T-helper 2 cell treated with Interferon-gamma antibody and Interleukin-4, amounts not matched to agents 100 ng/mL and 5 ng/mL, for 36 hours (primary cell): ENCODE results near the gene UNC5C. TPM values are rescaled to one million over a fixed set of nuclear protein-coding genes. Genes with fewer than 3 reads are reported as not detected.

Experiments used
- intact Hi-C: fragments of 100-400 bp; cut with micrococcal nuclease; formaldehyde crosslinking; loops from one replicate; pipeline ENCODE4 v1.15.1; 2023
- total RNA-seq: library from RNA; stranded (reverse); gene quantifications from 2 replicates; pipeline ENCODE4 v1.2.3, GENCODE V29; 2022

Gene UNC5C
- total RNA-seq, 1 donor from 2014 or later = not detected

- intact Hi-C loops = no loop called here
These were observed 79.2 kb downstream of the UNC5C start for GRCh38 chr4:95469617-95470016.

- intact Hi-C loops = no loop called here
These were observed 82.0 kb downstream of the UNC5C start for GRCh38 chr4:95466791-95467190.

- intact Hi-C loops = no loop called here
These were observed 83.8 kb downstream of the UNC5C start for GRCh38 chr4:95465010-95465409.

DNA sequence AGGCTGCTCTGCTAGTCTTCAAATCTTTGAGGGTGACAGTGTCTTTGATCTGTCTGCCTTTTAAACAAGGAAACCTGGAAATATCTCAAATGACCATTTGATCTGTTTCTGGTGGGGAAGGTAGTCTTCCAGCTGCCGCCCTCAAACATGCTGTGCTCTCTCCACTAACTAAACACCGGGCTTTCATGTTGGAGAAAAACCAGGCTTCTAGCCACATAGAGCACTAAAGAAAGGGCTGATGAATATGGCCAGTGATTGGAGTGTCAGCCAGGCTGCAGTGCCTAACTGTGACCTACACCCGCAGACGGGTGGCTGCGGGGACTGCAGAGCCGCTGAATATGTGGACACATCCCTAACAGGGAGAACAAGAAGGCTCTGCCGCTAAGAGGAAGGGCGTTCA, 85.9 kb downstream of the UNC5C start:
- intact Hi-C loops = no loop called here

DNA sequence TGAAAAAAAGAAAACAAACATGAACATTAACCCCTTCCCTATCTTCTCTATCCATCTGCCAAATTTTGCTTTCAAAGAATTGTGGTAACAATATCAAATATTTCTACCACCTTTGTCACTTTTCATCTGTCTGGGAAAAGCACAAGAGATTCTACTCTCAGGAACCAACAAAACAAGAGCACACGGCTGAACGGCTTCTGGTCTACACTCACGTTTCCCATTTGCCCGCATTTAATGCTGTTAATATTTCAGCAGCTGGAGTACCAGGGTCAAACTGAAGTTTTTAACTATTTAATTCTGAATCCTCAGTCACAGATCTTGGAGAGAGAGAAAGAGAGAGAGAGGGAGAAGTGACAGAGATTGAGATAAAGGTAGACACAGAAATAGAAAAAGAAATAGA, 91.4 kb downstream of the UNC5C start:
- intact Hi-C loops = no loop called here

DNA sequence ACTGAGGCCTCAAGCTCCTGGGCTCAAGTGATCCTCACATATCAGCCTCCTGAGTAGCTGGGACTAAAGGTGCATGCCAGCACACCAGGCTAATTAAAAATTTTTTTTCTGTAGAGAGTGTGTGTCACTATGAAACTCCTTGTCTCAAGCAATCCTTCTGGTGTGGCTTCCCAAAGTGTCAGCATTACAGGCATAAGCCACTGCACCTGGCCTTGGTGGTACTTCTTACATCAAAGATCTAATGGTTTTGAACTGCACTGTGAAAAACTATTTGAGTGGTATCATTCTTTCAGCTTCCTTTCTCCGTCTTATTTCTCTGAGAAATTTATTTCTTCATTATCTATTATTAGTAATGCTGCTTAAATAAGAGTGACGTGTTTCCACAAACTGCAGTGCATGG, 98.5 kb downstream of the UNC5C start:
- intact Hi-C loops = no loop called here

GRCh38 chr4:95446173-95446572, 102.6 kb downstream of the UNC5C start:
- intact Hi-C loops = no loop called here

DNA sequence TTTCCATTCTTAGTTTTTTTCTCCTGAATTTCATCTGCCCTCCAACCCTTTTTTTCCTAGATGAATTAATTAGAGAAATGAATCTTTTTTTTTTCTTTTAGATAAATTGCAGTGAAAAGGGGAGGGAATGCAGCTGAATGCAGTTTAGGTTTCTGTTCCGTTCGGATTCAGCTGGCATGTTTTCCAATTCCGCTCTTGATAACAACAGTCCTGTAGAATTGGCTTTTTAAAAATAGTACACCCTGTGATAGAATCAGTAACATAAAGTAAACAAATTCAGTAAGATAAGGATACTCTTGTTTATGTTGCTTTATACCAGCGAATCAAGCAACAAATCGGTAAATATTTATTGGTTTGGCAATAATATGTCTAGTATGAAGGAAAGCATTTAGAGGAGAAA, 103.5 kb downstream of the UNC5C start:
- intact Hi-C loops = no loop called here

DNA sequence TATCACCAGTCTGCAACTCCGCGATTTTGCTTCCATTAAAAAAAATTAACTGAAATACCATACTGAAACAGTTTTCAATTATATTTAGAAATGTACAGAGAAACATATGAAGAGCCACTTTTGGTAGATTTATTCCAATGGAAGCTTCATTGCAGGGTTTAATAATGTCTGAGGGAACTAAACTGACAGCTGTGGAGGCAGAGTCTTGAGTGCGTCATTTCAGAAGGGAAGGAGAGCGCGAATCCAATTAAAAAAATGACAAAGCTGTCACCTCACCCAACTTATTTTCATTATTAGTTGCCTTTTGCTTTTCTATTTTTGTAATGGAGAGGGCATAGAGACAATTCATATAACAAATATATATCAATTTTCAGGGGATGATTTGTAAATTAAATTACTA, 104.0 kb downstream of the UNC5C start:
- intact Hi-C loops = no loop called here

DNA sequence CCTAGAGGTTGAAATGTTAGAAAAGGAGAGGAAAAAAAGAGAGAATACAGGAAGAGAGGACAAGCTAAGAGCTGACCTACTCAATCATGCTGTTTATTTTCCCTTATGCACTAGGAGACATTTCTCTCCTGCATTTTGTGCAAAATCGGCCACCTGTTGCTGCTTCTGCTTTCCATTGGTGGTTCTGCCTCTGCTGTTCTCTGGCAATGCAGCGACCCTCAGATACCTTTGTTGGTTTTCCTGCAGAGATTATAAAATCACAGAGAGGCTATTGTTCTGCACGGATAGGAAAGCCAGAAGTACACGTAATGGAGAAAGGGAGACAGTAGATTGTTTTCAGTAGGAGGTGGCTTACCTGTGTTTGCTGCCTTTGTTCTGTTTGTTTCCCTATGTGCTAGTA, 108.9 kb downstream of the UNC5C start:
- intact Hi-C loops = no loop called here

GRCh38 chr4:95439071-95439470, 109.7 kb downstream of the UNC5C start:
- intact Hi-C loops = no loop called here

GRCh38 chr4:95432466-95432865, 116.3 kb downstream of the UNC5C start:
- intact Hi-C loops = no loop called here

- intact Hi-C loops = no loop called here
These were observed 117.1 kb downstream of the UNC5C start for GRCh38 chr4:95431678-95432077.

DNA sequence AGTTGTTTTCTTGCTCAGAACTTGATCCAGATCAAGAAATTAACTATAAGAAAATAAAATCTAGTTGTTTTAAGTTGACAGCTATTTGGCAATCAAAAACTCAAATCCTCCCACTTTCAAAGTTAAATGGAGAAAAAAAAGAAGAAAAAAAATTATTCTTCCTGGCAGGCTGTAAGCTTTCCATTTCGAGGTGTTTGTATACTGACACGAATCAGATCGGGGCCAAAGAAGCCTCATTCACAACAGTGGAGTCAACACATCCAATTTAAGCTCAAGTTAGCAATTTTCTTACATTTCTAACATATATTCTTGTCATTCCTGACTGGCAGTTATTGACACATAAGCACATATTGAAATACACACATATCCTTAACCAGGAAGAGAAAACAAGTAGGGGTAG, 119.4 kb downstream of the UNC5C start:
- intact Hi-C loops = no loop called here

GRCh38 chr4:95428291-95429070, 120.3 kb downstream of the UNC5C start:
- intact Hi-C loops = no loop called here

- intact Hi-C loops = no loop called here
These were observed 122.3 kb downstream of the UNC5C start for GRCh38 chr4:95426455-95426854.

DNA sequence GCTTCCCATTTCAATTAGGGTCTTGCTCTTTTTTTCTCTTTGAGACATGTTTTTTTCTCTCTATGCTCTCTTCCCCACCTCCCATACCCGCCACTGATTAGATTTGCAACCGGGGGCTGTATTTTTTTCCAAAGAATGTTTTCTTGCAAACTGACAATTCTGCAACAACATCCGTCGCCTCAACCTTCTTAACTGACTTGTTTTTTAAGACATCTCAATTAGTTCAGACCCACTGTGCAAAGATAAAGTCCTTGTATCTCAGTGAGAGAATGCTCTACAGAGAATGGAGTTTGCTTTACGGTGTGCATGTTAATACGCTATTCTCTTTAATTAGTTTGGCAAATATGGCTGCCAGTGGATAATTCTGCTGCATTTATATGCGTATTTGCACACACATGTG, 126.3 kb downstream of the UNC5C start:
- intact Hi-C loops = no loop called here

- intact Hi-C loops = no loop called here
These were observed 126.9 kb downstream of the UNC5C start for GRCh38 chr4:95421869-95422268.

- intact Hi-C loops = no loop called here
These were observed 131.2 kb downstream of the UNC5C start for GRCh38 chr4:95417531-95417930.

DNA sequence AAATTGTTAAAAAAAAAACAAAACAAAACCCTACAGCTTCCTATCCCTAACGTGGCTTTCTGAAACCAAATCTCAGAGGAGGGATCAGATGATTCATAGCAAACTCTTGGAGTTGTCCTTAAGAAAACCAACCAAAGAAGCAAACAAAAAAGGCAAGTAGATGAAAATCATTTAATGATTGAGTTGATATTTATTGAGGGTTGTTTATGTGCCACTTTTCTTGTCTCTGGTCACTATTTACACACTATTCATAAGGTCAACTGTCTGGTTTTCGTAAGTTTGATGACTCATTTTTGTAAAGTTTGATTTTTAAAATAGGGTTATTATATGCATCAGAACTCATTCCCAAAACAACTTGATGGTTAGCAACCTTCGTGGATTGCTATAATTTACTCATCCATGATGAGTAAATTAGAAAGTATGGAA, 133.4 kb downstream of the UNC5C start:
- intact Hi-C loops = no loop called here

DNA sequence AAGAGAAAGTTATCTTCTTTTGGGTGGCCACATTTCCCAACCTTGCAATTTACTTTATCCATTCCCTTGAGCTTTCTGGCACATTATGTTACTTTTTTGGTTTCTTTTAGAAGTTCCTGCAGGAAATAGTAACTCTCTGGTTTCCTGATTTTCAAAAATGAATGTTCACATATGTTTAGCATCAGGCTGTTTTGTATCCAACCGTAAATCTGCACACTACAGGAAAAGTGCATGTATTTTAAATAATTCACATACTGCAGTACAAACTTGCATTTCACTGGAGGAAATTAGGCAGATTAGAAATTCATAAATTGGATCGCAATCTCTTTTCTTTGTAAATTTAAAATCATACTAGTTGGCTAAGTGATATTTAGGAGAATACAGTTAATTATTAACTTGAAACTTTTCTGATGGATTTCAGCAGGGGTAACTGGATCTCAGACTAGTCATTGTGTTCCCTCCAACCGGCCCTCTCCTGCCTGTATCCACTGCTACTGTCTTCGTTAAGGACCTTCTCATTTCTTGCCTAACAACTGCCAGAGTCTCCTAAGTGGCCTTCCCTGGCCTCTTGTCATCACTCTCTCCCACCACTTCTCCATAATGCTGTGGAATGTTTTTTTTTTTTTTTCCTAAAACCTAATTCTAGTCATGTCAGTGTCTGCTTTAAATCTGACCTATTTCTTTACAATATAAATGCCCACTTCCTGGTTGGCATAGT, 137.2 kb downstream of the UNC5C start:
- intact Hi-C loops = no loop called here

DNA sequence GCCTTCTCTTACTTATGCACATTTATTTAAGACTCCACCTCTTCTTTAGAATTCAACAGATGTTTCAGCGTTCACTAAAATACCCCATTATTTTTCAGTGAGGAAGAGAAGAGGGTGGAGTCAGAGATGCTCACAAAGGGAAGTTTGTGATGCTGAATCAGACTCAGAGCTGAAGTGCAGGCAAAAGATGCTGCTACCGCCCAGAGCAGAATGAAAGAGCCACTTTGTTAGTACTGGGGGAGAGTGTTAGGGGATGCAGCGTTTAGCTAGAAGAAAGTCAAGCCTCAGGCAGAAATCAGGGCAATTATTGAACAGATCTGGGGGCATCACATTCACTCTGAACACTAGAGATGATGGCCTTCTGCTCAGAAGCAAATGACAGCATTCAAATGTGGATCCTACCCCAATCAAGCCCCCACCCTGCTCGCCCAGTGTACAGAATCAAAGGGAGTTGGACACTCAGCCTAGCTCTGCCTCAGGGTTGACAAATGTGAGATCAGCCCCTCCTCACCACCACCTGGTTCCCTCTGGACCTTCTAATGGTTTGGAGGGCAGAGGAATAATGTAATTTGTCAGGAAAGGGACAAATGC, 138.3 kb downstream of the UNC5C start:
- intact Hi-C loops = no loop called here

- intact Hi-C loops = no loop called here
These were observed 139.0 kb downstream of the UNC5C start for GRCh38 chr4:95409750-95410149.
